ENCODE measurements around the gene MBD4.

The MBD4 gene

GRCh38 chr3:129419476-129419875, 20.3 kb downstream of the MBD4 start (continued):
- TF ChIP-seq PATZ1 (CRISPR knock-in tag; IDR thresholded peaks at IDR 0.05; ENCODE audit: borderline replicate concordance), result no peak
- TF ChIP-seq ZC3H10 (CRISPR knock-in tag; IDR thresholded peaks at IDR 0.05), result no peak
- no peak for TF ChIP-seq OSR1 (CRISPR knock-in tag; IDR thresholded peaks at IDR 0.05)
- TF ChIP-seq ESRRG (CRISPR knock-in tag; IDR thresholded peaks at IDR 0.05), result no peak
- TF ChIP-seq ZFP3 (CRISPR knock-in tag; IDR thresholded peaks at IDR 0.05), result no peak
- TF ChIP-seq, protein P1, sequence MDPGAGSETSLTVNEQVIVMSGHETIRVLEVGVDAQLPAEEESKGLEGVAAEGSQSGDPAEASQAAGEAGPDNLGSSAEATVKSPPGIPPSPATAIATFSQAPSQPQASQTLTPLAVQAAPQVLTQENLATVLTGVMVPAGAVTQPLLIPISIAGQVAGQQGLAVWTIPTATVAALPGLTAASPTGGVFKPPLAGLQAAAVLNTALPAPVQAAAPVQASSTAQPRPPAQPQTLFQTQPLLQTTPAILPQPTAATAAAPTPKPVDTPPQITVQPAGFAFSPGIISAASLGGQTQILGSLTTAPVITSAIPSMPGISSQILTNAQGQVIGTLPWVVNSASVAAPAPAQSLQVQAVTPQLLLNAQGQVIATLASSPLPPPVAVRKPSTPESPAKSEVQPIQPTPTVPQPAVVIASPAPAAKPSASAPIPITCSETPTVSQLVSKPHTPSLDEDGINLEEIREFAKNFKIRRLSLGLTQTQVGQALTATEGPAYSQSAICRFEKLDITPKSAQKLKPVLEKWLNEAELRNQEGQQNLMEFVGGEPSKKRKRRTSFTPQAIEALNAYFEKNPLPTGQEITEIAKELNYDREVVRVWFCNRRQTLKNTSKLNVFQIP (CRISPR knock-in tag; IDR thresholded peaks at IDR 0.05; ENCODE audit: borderline replicate concordance, low read depth), result no peak
- TF ChIP-seq CSDC2 (CRISPR knock-in tag; IDR thresholded peaks at IDR 0.05), result no peak

- ATAC-seq, result no peak
- TF ChIP-seq ZFP3 (CRISPR knock-in tag; IDR thresholded peaks at IDR 0.05) (no peak), ZNF70 (CRISPR knock-in tag; IDR thresholded peaks at IDR 0.05) (no peak), CSDC2 (CRISPR knock-in tag; IDR thresholded peaks at IDR 0.05) (no peak), SNAI2 (CRISPR knock-in tag; IDR thresholded peaks at IDR 0.05) (no peak), GLIS3 (CRISPR knock-in tag; IDR thresholded peaks at IDR 0.05) (no peak), PATZ1 (CRISPR knock-in tag; IDR thresholded peaks at IDR 0.05; ENCODE audit: borderline replicate concordance) (no peak), RARB (CRISPR knock-in tag; IDR thresholded peaks at IDR 0.05) (no peak), TCF4 (CRISPR knock-in tag; IDR thresholded peaks at IDR 0.05; ENCODE audit: borderline replicate concordance) (no peak), ZNF565 (CRISPR knock-in tag; conservative IDR thresholded peaks at IDR 0.05; ENCODE audit: low read depth) (no peak), BACH2 (CRISPR knock-in tag; IDR thresholded peaks at IDR 0.05; ENCODE audit: borderline replicate concordance) (no peak), ZNF8 (CRISPR knock-in tag; IDR thresholded peaks at IDR 0.05) (no peak), ESRRG (CRISPR knock-in tag; IDR thresholded peaks at IDR 0.05) (no peak), PPARA (CRISPR knock-in tag; IDR thresholded peaks at IDR 0.05; ENCODE audit: borderline replicate concordance) (no peak), TSHZ2 (CRISPR knock-in tag; IDR thresholded peaks at IDR 0.05) (no peak), TOX (CRISPR knock-in tag; IDR thresholded peaks at IDR 0.05; ENCODE audit: borderline replicate concordance) (no peak), ISL1 (CRISPR knock-in tag; IDR thresholded peaks at IDR 0.05) (no peak)
- TF ChIP-seq, protein P1 (CRISPR knock-in tag; IDR thresholded peaks at IDR 0.05; ENCODE audit: borderline replicate concordance, low read depth), result no peak
- TF ChIP-seq, protein P2, sequence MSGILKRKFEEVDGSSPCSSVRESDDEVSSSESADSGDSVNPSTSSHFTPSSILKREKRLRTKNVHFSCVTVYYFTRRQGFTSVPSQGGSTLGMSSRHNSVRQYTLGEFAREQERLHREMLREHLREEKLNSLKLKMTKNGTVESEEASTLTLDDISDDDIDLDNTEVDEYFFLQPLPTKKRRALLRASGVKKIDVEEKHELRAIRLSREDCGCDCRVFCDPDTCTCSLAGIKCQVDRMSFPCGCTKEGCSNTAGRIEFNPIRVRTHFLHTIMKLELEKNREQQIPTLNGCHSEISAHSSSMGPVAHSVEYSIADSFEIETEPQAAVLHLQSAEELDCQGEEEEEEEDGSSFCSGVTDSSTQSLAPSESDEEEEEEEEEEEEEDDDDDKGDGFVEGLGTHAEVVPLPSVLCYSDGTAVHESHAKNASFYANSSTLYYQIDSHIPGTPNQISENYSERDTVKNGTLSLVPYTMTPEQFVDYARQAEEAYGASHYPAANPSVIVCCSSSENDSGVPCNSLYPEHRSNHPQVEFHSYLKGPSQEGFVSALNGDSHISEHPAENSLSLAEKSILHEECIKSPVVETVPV (CRISPR knock-in tag; IDR thresholded peaks at IDR 0.05), result no peak
- TF ChIP-seq, protein P3, sequence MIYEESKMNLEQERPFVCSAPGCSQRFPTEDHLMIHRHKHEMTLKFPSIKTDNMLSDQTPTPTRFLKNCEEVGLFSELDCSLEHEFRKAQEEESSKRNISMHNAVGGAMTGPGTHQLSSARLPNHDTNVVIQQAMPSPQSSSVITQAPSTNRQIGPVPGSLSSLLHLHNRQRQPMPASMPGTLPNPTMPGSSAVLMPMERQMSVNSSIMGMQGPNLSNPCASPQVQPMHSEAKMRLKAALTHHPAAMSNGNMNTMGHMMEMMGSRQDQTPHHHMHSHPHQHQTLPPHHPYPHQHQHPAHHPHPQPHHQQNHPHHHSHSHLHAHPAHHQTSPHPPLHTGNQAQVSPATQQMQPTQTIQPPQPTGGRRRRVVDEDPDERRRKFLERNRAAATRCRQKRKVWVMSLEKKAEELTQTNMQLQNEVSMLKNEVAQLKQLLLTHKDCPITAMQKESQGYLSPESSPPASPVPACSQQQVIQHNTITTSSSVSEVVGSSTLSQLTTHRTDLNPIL (CRISPR knock-in tag; IDR thresholded peaks at IDR 0.05; ENCODE audit: low read depth), result no peak
Observed at GRCh38 chr3:129418041-129418973, 21.4 kb downstream of the MBD4 start.
